ENCODE data around the gene GALNT9. TPM values are rescaled to one million over a fixed set of nuclear protein-coding genes. Genes with fewer than 3 reads are reported as not detected.
"Not testable (repeated sequence)": the region's sequence is repeated elsewhere in the genome, so short reads cannot be mapped to it uniquely, and the experiment has no call there.

Gene GALNT9
- total RNA-seq, 1 donor from 2014 or later, result not detected

DNA sequence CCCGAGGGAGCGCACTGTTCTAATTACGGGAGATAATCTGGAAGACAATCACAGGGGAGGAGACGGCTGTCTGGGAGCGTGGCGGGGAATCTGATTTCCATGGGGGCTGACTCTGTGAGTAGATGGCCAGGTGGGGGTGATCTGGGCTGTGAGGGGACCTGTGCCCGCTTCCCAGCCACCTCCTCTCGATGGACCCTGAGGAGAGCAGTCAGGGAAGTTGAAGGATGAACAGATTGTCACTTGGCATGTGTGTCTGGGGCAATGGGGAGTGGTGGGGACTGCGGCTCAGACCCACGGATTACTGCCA, 22.6 kb downstream of the GALNT9 start:
- Histone ChIP-seq H4K20me1 (ENCODE audit: low read depth) (no peaks in the 10 kb centered on the region), H3K9me3 (ENCODE audit: low read depth) (no peaks in the 10 kb centered on the region), H3K27me3 (peaks cover 67% of the 10 kb centered on the region), H3K79me2 (ENCODE audit: low read depth) (no peaks in the 10 kb centered on the region), H3K4me1 (no peaks in the 10 kb centered on the region), H3K27ac (no peak overlapping the region), H3K36me3 (no peaks in the 10 kb centered on the region), H3K4me2 (no peak overlapping the region), H3K9ac (no peak overlapping the region), H2AFZ (replicated peaks) (no peak overlapping the region), H3K4me3 (no peak overlapping the region), H3F3A (ENCODE audit: low read depth) (no peaks in the 10 kb centered on the region)
- Mint-ChIP-seq H3K36me3 (no peaks in the 10 kb centered on the region), H3K4me3 (no peak overlapping the region), H3K9me3 (peaks cover 12% of the 10 kb centered on the region), H3K27me3 (ENCODE audit: insufficient read depth, low read depth) (peaks cover 13% of the 10 kb centered on the region), H3K27ac (peak overlapping the region; percentile 9), H3K4me1 (peaks cover 20% of the 10 kb centered on the region)
- no peak for TF ChIP-seq EZH2 (IDR thresholded peaks at IDR 0.05)
- TF ChIP-seq CTCF (IDR thresholded peaks at IDR 0.05), result no peak
- no peak for TF ChIP-seq EZH2phosphoT487 (IDR thresholded peaks at IDR 0.05)
- no peak for DNase-seq (ENCODE audit: low spot score)

DNA sequence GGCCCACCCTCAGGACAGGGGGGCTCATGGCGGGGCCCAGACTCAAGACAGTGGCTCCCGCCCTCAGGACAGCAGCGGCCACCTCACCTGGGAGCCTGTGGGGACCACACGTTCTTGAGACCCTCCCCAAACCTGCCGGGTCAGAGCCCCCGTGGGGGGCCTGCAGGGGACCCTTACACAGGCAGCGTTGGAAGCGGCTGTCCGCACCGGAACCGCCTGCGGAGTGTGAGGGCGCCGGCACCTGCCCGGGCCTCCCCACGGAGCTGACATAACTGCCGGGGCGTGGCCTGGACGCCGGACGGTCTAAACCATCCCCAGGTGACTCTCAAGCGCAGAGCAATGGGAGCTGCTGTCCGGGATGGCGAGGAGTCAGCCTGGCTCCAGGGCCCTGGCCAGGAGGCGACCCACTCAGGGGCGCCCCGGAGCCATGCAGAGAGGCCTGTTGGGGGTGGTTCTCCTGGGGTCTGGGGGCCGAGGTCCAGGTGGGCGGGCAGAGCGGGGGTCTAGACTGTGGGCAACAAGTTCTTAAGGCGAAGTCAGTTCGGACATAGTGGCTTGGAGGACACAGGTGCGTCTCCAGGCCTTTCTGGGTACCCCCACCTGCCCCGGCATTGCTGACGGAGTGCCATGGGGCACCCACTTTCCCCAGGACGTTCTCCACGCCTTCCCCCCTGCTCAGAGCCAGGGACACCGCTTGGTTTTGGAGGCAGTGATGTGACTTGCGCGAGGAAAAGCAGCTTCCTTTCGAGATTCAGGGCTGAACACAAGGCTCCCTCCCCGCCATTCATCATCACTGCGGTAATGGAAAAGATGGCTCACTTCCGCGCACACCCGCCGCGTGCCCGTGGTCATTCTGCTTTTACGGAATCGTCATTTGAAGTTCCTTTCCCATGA, 23.2 kb downstream of the GALNT9 start:
- Histone ChIP-seq H3K9ac (no peak overlapping the region), H3K27ac (no peak overlapping the region), H4K20me1 (ENCODE audit: low read depth) (no peaks in the 10 kb centered on the region), H3K9me3 (ENCODE audit: low read depth) (no peaks in the 10 kb centered on the region), H3K27me3 (peaks cover 68% of the 10 kb centered on the region), H3K4me2 (no peak overlapping the region), H3K4me3 (no peak overlapping the region), H3K36me3 (no peaks in the 10 kb centered on the region), H2AFZ (replicated peaks) (no peak overlapping the region), H3K4me1 (no peaks in the 10 kb centered on the region), H3K79me2 (ENCODE audit: low read depth) (no peaks in the 10 kb centered on the region), H3F3A (ENCODE audit: low read depth) (no peaks in the 10 kb centered on the region)
- H3K27me3 Mint-ChIP-seq (ENCODE audit: insufficient read depth, low read depth), result peaks cover 13% of the 10 kb centered on the region
- H3K4me1 Mint-ChIP-seq, result peaks cover 20% of the 10 kb centered on the region
- DNase-seq (ENCODE audit: low spot score), result no peak
- H3K4me3 Mint-ChIP-seq, result no peak overlapping the region
- H3K9me3 Mint-ChIP-seq, result peaks cover 7% of the 10 kb centered on the region
- no peak for TF ChIP-seq CTCF (IDR thresholded peaks at IDR 0.05)
- no peak for TF ChIP-seq EZH2 (IDR thresholded peaks at IDR 0.05)
- TF ChIP-seq EZH2phosphoT487 (IDR thresholded peaks at IDR 0.05), result no peak
- H3K36me3 Mint-ChIP-seq, result no peaks in the 10 kb centered on the region
- H3K27ac Mint-ChIP-seq, result peak overlapping the region; percentile 9

DNA sequence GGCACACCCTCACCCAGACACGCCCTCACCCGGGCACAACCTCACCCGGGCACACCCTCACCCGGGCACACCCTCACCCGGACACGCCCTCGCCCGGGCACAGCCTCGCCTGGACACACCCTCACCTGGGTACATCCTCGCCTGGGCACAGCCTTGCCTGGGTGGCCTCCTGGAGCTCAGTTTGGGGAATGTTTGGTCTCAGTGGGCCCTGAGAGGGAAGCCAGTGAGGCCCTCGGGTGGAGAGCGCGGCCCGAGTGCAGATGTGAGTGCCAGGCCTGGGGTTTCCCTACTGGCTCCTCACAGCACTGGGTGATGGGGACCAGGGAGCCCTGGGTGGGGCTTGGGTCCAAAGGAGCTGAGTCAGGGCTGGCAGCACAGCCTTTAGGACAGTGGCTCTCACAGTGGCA, 23.8 kb downstream of the GALNT9 start:
- no peak overlapping the region for H3K4me3 Mint-ChIP-seq
- DNase-seq (ENCODE audit: low spot score), result no peak
- H3K4me3 ChIP-seq, result no peak overlapping the region

GRCh38 chr12:132304866-132305265, 24.5 kb downstream of the GALNT9 start:
- not testable (repeated sequence) for H3K4me1 Mint-ChIP-seq; H3K36me3 Mint-ChIP-seq; H3K36me3 ChIP-seq; H3K9me3 Mint-ChIP-seq; H4K20me1 ChIP-seq (ENCODE audit: low read depth); H3K4me2 ChIP-seq; H3K9ac ChIP-seq; H3F3A ChIP-seq (ENCODE audit: low read depth); H3K4me3 ChIP-seq; H3K27ac Mint-ChIP-seq; H3K27ac ChIP-seq; H3K4me1 ChIP-seq; DNase-seq (ENCODE audit: low spot score); H3K4me3 Mint-ChIP-seq; H3K79me2 ChIP-seq (ENCODE audit: low read depth); H3K9me3 ChIP-seq (ENCODE audit: low read depth); H2AFZ ChIP-seq (replicated peaks)
- H3K27me3 Mint-ChIP-seq (ENCODE audit: insufficient read depth, low read depth), result peaks cover 11% of the 10 kb centered on the region
- peaks cover 67% of the 10 kb centered on the region for H3K27me3 ChIP-seq

More for the DNA sequence above, 23.8 kb downstream of the GALNT9 start:
- H3K4me2 ChIP-seq, result no peak overlapping the region
- no peaks in the 10 kb centered on the region for H3K36me3 Mint-ChIP-seq
- no peaks in the 10 kb centered on the region for H3F3A ChIP-seq (ENCODE audit: low read depth)
- no peak overlapping the region for H2AFZ ChIP-seq (replicated peaks)
- no peaks in the 10 kb centered on the region for H3K36me3 ChIP-seq
- H3K4me1 ChIP-seq, result no peaks in the 10 kb centered on the region
- peaks cover 74% of the 10 kb centered on the region for H3K27me3 ChIP-seq
- H4K20me1 ChIP-seq (ENCODE audit: low read depth), result no peaks in the 10 kb centered on the region
- no peaks in the 10 kb centered on the region for H3K79me2 ChIP-seq (ENCODE audit: low read depth)
- peaks cover 13% of the 10 kb centered on the region for H3K27me3 Mint-ChIP-seq (ENCODE audit: insufficient read depth, low read depth)
- H3K4me1 Mint-ChIP-seq, result peaks cover 16% of the 10 kb centered on the region
- H3K9me3 ChIP-seq (ENCODE audit: low read depth), result no peaks in the 10 kb centered on the region
- no peak overlapping the region for H3K9ac ChIP-seq
- H3K27ac Mint-ChIP-seq, result no peak overlapping the region
- H3K9me3 Mint-ChIP-seq, result peaks cover 3% of the 10 kb centered on the region
- TF ChIP-seq EZH2 (IDR thresholded peaks at IDR 0.05), result no peak
- no peak for TF ChIP-seq EZH2phosphoT487 (IDR thresholded peaks at IDR 0.05)
- TF ChIP-seq CTCF (IDR thresholded peaks at IDR 0.05), result no peak
- no peak overlapping the region for H3K27ac ChIP-seq

DNA sequence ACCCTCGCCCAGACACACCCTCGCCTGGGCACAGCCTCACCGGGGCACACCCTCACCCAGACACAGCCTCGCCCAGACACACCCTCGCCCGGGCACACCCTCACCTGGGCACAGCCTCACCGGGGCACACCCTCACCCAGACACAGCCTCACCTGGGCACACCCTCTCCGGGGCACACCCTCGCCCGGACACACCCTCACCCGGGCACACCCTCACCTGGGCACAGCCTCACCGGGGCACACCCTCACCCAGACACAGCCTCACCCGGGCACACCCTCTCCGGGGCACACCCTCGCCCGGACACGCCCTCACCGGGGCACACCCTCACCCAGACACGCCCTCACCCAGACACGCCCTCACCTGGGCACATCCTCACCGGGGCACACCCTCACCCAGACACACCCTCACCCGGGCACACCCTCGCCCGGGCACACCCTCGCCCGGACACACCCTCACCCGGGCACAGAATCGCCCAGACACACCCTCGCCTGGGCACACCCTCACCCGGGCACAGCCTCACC, 25.5 kb downstream of the GALNT9 start:
- not testable (repeated sequence) for H4K20me1 ChIP-seq (ENCODE audit: low read depth); H3K9me3 Mint-ChIP-seq; H2AFZ ChIP-seq (replicated peaks); H3K4me1 Mint-ChIP-seq; DNase-seq (ENCODE audit: low spot score); H3K4me2 ChIP-seq; H3K4me1 ChIP-seq; H3K9ac ChIP-seq; H3K36me3 Mint-ChIP-seq; H3K27ac Mint-ChIP-seq; H3K9me3 ChIP-seq (ENCODE audit: low read depth); H3K27me3 Mint-ChIP-seq (ENCODE audit: insufficient read depth, low read depth); H3K36me3 ChIP-seq; H3K4me3 Mint-ChIP-seq; H3K79me2 ChIP-seq (ENCODE audit: low read depth); H3F3A ChIP-seq (ENCODE audit: low read depth); H3K4me3 ChIP-seq; H3K27ac ChIP-seq
- H3K27me3 ChIP-seq, result peaks cover 59% of the 10 kb centered on the region
